ENCODE data around the gene MRPL16.
"Not testable (repeated sequence)": the region's sequence is repeated elsewhere in the genome, so short reads cannot be mapped to it uniquely, and the experiment has no call there.

The MRPL16 gene

GRCh38 chr11:59810189-59810910 is at the start of gene MRPL16:
Gene MRPL16 (minus strand): TSS chr11:59810778. CDS start chr11:59810658, 120 bp downstream.
- peak; percentile 79 for DNase-seq (ENCODE audit: low read depth)

GRCh38 chr11:59859673-59860072 is 49.1 kb upstream of the MRPL16 start:
- no peak for DNase-seq (ENCODE audit: low read depth)

GRCh38 chr11:59857439-59858434 is 47.2 kb upstream of the MRPL16 start:
- DNase-seq (ENCODE audit: low read depth): no peak

- no peak for DNase-seq (ENCODE audit: low read depth)
Measured at GRCh38 chr11:59854871-59855270, 44.3 kb upstream of the MRPL16 start.

GRCh38 chr11:59851416-59851815 is 40.8 kb upstream of the MRPL16 start:
- not testable (repeated sequence) for DNase-seq (ENCODE audit: low read depth)

GRCh38 chr11:59849551-59849950 is 39.0 kb upstream of the MRPL16 start:
- not testable (repeated sequence) for DNase-seq (ENCODE audit: low read depth)

- no peak for DNase-seq (ENCODE audit: low read depth)
Measured at GRCh38 chr11:59849129-59849528, 38.6 kb upstream of the MRPL16 start.

- DNase-seq (ENCODE audit: low read depth): not testable (repeated sequence)
Measured at GRCh38 chr11:59848439-59848838, 37.9 kb upstream of the MRPL16 start.

GRCh38 chr11:59847626-59848025 is 37.0 kb upstream of the MRPL16 start:
- DNase-seq (ENCODE audit: low read depth): no peak

- no peak for DNase-seq (ENCODE audit: low read depth)
Measured at GRCh38 chr11:59846556-59846955, 36.0 kb upstream of the MRPL16 start.

- DNase-seq (ENCODE audit: low read depth): no peak
Measured at GRCh38 chr11:59845399-59845798, 34.8 kb upstream of the MRPL16 start, which contains the start of gene CBLIF. Gene CBLIF (minus strand): TSS chr11:59845499. CDS start chr11:59845453, 46 bp downstream.

- no peak for DNase-seq (ENCODE audit: low read depth)
Measured at GRCh38 chr11:59842316-59842715, 31.7 kb upstream of the MRPL16 start.

- DNase-seq (ENCODE audit: low read depth): no peak
Measured at GRCh38 chr11:59841514-59841913, 30.9 kb upstream of the MRPL16 start.

GRCh38 chr11:59839615-59840014 is 29.0 kb upstream of the MRPL16 start:
- no peak for DNase-seq (ENCODE audit: low read depth)

GRCh38 chr11:59833602-59834001 is 23.0 kb upstream of the MRPL16 start:
- no peak for DNase-seq (ENCODE audit: low read depth)

- DNase-seq (ENCODE audit: low read depth): no peak
Measured at GRCh38 chr11:59829358-59829757, 18.8 kb upstream of the MRPL16 start.

GRCh38 chr11:59822989-59823566 is 12.5 kb upstream of the MRPL16 start:
- DNase-seq (ENCODE audit: low read depth): no peak

- DNase-seq (ENCODE audit: low read depth): no peak
Measured at GRCh38 chr11:59818572-59818971, 8.0 kb upstream of the MRPL16 start.

GRCh38 chr11:59816434-59816833 is 5.9 kb upstream of the MRPL16 start:
- DNase-seq (ENCODE audit: low read depth): not testable (repeated sequence)

- no peak for DNase-seq (ENCODE audit: low read depth)
Measured at GRCh38 chr11:59815754-59816153, 5.2 kb upstream of the MRPL16 start.

GRCh38 chr11:59814021-59814420 is 3.4 kb upstream of the MRPL16 start:
- DNase-seq (ENCODE audit: low read depth): no peak

GRCh38 chr11:59813364-59813763 is 2.8 kb upstream of the MRPL16 start:
- no peak for DNase-seq (ENCODE audit: low read depth)

Data from stimulated activated CD4-positive, alpha-beta T cell treated with anti-CD3 and anti-CD28 coated beads, Interleukin-2, amount 100 ng/mL, for 4 hours (primary cell).